IMR-90 (cell line): ENCODE data around the gene HMBS.

Experiments used
- BHLHE40 ChIP-seq: fragments of 150-350 bp; IDR thresholded peaks from 2 replicates; pipeline ENCODE4 v1.6.1; 2016; ENCODE audit warnings: mild to moderate bottlenecking, low read depth, low read length
- CTCF ChIP-seq: conservative IDR thresholded peaks from 2 replicates; pipeline ENCODE4 v1.5.1; 2012; ENCODE audit warnings: mild to moderate bottlenecking, low read depth, low read length, improper control_type of control experiment
- POLR2A ChIP-seq: IDR thresholded peaks from 2 replicates; pipeline ENCODE4 v1.6.1; 2012; ENCODE audit warnings: mild to moderate bottlenecking, low read depth, low read length

DNA sequence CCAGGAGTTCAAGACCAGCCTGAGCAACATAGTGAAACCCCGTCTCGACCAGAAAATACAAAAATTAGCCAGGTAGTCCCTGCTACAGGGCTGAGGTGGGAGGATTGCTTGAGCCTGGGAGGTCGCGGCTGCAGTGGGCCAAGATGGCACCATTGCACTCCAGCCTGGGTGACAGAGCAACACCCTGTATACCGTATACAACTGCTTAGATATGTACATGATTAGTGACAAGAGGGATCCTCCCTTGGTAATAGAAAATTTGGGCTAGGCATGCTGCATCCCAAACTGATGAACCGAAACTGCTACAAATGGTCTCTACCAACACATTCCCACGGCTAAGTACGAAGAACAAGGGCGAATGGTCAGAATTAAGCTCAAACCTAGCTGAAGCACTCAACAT lies 41.8 kb upstream of the HMBS start:
- TF ChIP-seq CTCF (no peak), POLR2A (no peak), BHLHE40 (no peak)
